GM19468 (cell line): ENCODE results near the gene VWC2L.

Source experiments
- ATAC-seq: cut with Tn5 transposase; IDR thresholded peaks from one replicate; pipeline ENCODE4 v1.9.1; 2021; ENCODE audit warnings: mild to moderate bottlenecking, moderate library complexity, moderate number of reproducible peaks; ENCODE audit not compliant: unreplicated experiment; ENCODE audit errors: extremely low read depth

Gene VWC2L

GRCh38 chr2:214465363-214466146 is 54.7 kb downstream of the VWC2L start:
- no peak for ATAC-seq

- ATAC-seq, result no peak
These were observed 58.9 kb downstream of the VWC2L start for GRCh38 chr2:214469728-214470127.

GRCh38 chr2:214471382-214471781 is 60.5 kb downstream of the VWC2L start:
- no peak for ATAC-seq

GRCh38 chr2:214471990-214472389 is 61.1 kb downstream of the VWC2L start:
- ATAC-seq, result no peak

GRCh38 chr2:214477305-214477704 is 66.5 kb downstream of the VWC2L start:
- ATAC-seq, result no peak

- no peak for ATAC-seq
These were observed 70.3 kb downstream of the VWC2L start for GRCh38 chr2:214481204-214481603.

- ATAC-seq, result no peak
These were observed 71.9 kb downstream of the VWC2L start for GRCh38 chr2:214482728-214483127.

GRCh38 chr2:214484239-214484638 is 73.4 kb downstream of the VWC2L start:
- no peak for ATAC-seq

- no peak for ATAC-seq
These were observed 73.8 kb downstream of the VWC2L start for GRCh38 chr2:214484701-214485100.

- ATAC-seq, result no peak
These were observed 78.3 kb downstream of the VWC2L start for GRCh38 chr2:214489181-214489580.

- no peak for ATAC-seq
These were observed 78.8 kb downstream of the VWC2L start for GRCh38 chr2:214489702-214490101.

- ATAC-seq, result no peak
These were observed 81.3 kb downstream of the VWC2L start for GRCh38 chr2:214492152-214492551.

GRCh38 chr2:214492608-214493007 is 81.8 kb downstream of the VWC2L start:
- no peak for ATAC-seq

- no peak for ATAC-seq
These were observed 86.6 kb downstream of the VWC2L start for GRCh38 chr2:214497489-214497888.

GRCh38 chr2:214503568-214503967 is 92.7 kb downstream of the VWC2L start:
- no peak for ATAC-seq

GRCh38 chr2:214504599-214505376 is 93.9 kb downstream of the VWC2L start:
- ATAC-seq, result no peak

GRCh38 chr2:214507032-214507431 is 96.2 kb downstream of the VWC2L start:
- ATAC-seq, result no peak

- ATAC-seq, result no peak
These were observed 103.8 kb downstream of the VWC2L start for GRCh38 chr2:214514704-214515103.

GRCh38 chr2:214515111-214515510 is 104.3 kb downstream of the VWC2L start:
- ATAC-seq, result no peak

GRCh38 chr2:214519258-214519818 is 108.5 kb downstream of the VWC2L start:
- no peak for ATAC-seq

- ATAC-seq, result no peak
These were observed 118.2 kb downstream of the VWC2L start for GRCh38 chr2:214529021-214529420.
